ENCODE results near the gene DENND1B. TPM values are rescaled to one million over a fixed set of nuclear protein-coding genes. Genes with fewer than 3 reads are reported as not detected.

Gene DENND1B
- total RNA-seq, 3 donors from 2014 or later = 10.1 to 54.7 (median 29.8) TPM

DNA sequence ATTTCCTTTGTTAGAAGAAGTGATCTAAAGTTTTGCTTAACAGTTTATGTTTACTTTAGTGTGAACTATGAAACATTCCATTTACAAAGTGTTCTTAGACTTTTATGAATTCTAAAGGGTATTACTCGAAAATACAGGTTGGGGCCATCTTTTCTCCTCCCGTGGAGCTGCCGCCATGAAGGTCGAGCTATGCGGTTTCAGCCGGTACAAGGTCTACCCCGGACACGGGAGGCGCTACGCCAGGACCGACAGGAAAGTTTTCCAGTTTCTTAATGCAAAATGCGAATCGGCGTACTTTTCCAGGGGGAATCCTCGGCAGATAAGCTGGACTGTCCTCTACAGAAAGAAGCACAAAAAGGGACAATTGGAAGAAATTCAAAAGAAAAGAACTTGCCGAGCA, 39.8 kb downstream of the DENND1B start:
- intact Hi-C loops (cut with DNase I; ENCODE audit: low total_unique reads) = no loop called here
- TF ChIP-seq POLR2AphosphoS5 (IDR thresholded peaks at IDR 0.05) (no peak), POLR2A (IDR thresholded peaks at IDR 0.05) (no peak)
- TF ChIP-seq, protein P1, sequence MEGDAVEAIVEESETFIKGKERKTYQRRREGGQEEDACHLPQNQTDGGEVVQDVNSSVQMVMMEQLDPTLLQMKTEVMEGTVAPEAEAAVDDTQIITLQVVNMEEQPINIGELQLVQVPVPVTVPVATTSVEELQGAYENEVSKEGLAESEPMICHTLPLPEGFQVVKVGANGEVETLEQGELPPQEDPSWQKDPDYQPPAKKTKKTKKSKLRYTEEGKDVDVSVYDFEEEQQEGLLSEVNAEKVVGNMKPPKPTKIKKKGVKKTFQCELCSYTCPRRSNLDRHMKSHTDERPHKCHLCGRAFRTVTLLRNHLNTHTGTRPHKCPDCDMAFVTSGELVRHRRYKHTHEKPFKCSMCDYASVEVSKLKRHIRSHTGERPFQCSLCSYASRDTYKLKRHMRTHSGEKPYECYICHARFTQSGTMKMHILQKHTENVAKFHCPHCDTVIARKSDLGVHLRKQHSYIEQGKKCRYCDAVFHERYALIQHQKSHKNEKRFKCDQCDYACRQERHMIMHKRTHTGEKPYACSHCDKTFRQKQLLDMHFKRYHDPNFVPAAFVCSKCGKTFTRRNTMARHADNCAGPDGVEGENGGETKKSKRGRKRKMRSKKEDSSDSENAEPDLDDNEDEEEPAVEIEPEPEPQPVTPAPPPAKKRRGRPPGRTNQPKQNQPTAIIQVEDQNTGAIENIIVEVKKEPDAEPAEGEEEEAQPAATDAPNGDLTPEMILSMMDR (IDR thresholded peaks at IDR 0.05) = no peak
- no peaks in the 10 kb centered on the region for H3K4me1 ChIP-seq
- no peak overlapping the region for H3K4me3 ChIP-seq
- no peaks in the 10 kb centered on the region for H3K36me3 ChIP-seq
- H3K9me3 ChIP-seq = no peaks in the 10 kb centered on the region
- no peak overlapping the region for H3K27ac ChIP-seq
- DNase-seq (ENCODE audit: low spot score in 2 of 2) = no peak
- no peaks in the 10 kb centered on the region for H3K27me3 ChIP-seq

DNA sequence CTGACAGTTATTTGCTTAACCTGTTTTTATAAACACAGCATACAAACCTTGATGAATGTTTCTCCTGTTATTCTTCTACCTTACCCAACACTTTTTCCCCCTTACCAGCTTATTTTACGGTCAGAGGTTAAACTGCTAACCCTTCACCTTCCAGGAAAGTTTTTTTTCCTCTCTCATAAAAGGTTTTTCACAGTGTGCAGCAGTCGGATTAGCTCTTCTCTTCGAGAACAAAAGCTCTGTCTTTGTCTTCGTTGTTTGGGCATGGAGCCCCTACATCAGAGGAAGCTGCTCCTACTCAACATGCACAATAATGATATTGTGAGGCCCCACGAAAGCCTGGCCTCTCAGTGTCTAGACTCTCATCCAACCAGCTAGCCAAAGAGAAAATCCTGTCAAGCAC, 42.0 kb downstream of the DENND1B start:
- TF ChIP-seq POLR2A (IDR thresholded peaks at IDR 0.05) = no peak
- TF ChIP-seq, protein P1 (IDR thresholded peaks at IDR 0.05) = no peak
- no peak for TF ChIP-seq POLR2AphosphoS5 (IDR thresholded peaks at IDR 0.05)
- Histone ChIP-seq H3K27me3 (no peaks in the 10 kb centered on the region), H3K36me3 (no peaks in the 10 kb centered on the region), H3K4me3 (no peak overlapping the region), H3K4me1 (no peaks in the 10 kb centered on the region), H3K9me3 (no peaks in the 10 kb centered on the region), H3K27ac (no peak overlapping the region)
- DNase-seq (ENCODE audit: low spot score in 2 of 2) = no peak
- intact Hi-C loops (cut with DNase I; ENCODE audit: low total_unique reads) = no loop called here

DNA sequence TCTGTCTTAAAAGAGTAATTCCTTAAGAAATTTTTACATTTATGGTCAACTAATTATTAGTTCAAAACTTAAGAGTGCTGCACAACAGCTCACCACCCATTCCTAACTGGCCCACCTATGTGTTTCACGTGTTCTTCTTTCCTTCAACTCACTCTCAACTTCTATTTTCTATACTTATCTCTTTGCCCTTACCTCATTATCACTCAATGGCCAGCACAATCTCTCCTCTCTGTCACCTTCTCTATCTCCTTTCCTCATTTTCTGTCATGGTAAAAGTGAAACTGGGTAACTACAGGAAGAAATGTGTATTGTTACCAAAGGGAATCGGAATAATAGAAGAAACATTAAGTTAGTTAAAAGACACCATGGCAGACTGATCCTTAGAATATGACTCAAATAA, 43.1 kb downstream of the DENND1B start:
- H3K9me3 ChIP-seq = no peaks in the 10 kb centered on the region
- no peaks in the 10 kb centered on the region for H3K27me3 ChIP-seq
- no peak for TF ChIP-seq POLR2A (IDR thresholded peaks at IDR 0.05)
- no peak for TF ChIP-seq POLR2AphosphoS5 (IDR thresholded peaks at IDR 0.05)
- TF ChIP-seq, protein P1 (IDR thresholded peaks at IDR 0.05) = no peak
- DNase-seq (ENCODE audit: low spot score in 2 of 2) = no peak
- H3K4me1 ChIP-seq = no peaks in the 10 kb centered on the region
- no peaks in the 10 kb centered on the region for H3K36me3 ChIP-seq
- intact Hi-C loops (cut with DNase I; ENCODE audit: low total_unique reads) = no loop called here
- no peak overlapping the region for H3K4me3 ChIP-seq
- H3K27ac ChIP-seq = no peak overlapping the region

DNA sequence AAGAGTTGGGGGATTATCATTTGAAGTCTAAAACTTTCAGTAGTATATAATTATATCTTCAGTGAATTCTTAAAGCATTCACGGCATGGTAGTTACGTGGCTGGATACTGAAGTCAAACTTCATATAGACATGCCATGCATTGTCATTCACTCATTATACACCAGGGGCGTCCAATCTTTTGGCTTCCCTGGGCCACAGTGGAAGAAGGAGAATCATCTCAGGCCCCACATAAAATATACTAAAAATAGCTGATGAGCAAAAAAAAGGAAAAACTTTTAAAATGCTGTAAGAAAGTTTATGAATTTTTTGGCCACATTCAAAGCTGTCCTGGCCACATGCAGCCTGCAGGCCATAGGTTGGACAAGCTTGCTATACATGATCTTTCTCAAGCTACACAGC, 43.8 kb downstream of the DENND1B start:
- Histone ChIP-seq H3K27me3 (no peaks in the 10 kb centered on the region), H3K4me3 (no peak overlapping the region), H3K36me3 (no peaks in the 10 kb centered on the region), H3K27ac (no peak overlapping the region), H3K9me3 (peaks cover 0 to under 1% of the 10 kb centered on the region in 2 donors), H3K4me1 (no peaks in the 10 kb centered on the region)
- DNase-seq (ENCODE audit: low spot score in 2 of 2) = no peak
- intact Hi-C loops (cut with DNase I; ENCODE audit: low total_unique reads) = no loop called here
- TF ChIP-seq POLR2AphosphoS5 (IDR thresholded peaks at IDR 0.05) (no peak), POLR2A (IDR thresholded peaks at IDR 0.05) (no peak)
- TF ChIP-seq, protein P1 (IDR thresholded peaks at IDR 0.05) = no peak

DNA sequence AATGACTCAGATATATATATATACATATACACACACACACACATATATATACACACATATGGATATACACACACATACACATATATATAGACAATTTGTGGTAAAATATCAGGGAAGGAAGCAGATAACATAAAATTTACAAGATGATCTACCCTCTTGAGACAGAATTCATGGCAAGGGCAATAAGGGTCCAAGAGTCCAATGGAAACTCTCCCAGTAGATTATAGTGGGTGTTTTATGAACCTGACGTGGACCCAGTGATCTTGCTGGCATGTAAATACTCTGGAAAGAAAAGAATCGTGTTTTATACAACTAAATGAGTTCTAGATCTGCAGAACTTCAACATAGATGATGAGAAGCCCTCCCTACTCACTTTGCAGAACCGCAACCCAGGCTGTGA, 49.3 kb downstream of the DENND1B start:
- Histone ChIP-seq H3K4me3 (no peak overlapping the region), H3K4me1 (no peaks in the 10 kb centered on the region), H3K36me3 (no peaks in the 10 kb centered on the region), H3K9me3 (peaks cover 0 to 28% of the 10 kb centered on the region in 2 donors), H3K27ac (no peak overlapping the region), H3K27me3 (no peaks in the 10 kb centered on the region)
- no peak for TF ChIP-seq POLR2AphosphoS5 (IDR thresholded peaks at IDR 0.05)
- TF ChIP-seq, protein P1 (IDR thresholded peaks at IDR 0.05) = no peak
- DNase-seq (ENCODE audit: low spot score in 2 of 2) = no peak
- intact Hi-C loops (cut with DNase I; ENCODE audit: low total_unique reads) = no loop called here

Data from breast epithelium (tissue), 4 donors.